ENCODE data around the gene OR2M7.
"Not testable (repeated sequence)": the region's sequence is repeated elsewhere in the genome, so short reads cannot be mapped to it uniquely, and the experiment has no call there.

OR2M7 gene, protein sequence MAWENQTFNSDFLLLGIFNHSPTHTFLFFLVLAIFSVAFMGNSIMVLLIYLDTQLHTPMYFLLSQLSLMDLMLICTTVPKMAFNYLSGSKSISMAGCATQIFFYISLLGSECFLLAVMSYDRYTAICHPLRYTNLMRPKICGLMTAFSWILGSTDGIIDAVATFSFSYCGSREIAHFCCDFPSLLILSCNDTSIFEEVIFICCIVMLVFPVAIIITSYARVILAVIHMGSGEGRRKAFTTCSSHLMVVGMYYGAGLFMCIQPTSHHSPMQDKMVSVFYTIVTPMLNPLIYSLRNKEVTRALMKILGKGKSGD

DNA sequence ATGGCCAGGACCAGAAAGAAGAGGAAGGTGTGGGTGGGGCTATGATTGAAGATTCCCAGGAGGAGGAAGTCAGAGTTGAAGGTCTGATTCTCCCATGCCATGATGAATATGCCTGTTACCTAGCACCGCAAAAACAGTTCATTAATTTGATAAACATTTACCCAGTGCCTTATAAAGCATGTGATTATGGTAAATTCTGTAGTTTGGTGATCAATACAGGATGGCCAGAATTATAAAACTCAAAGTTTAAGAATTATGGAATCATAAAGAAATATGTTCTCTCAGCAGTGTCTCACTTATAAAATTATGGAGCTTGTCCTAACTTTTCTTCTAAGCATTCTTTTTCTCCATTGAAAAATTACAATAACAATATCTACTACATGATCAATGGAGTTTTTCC, at the start of gene OR2M7:
Gene OR2M7 (minus strand): TSS at position 101 of the 400 bp plus-strand sequence. CDS start 0 bp downstream, at position 101.
- DNase-seq: no peak

DNA sequence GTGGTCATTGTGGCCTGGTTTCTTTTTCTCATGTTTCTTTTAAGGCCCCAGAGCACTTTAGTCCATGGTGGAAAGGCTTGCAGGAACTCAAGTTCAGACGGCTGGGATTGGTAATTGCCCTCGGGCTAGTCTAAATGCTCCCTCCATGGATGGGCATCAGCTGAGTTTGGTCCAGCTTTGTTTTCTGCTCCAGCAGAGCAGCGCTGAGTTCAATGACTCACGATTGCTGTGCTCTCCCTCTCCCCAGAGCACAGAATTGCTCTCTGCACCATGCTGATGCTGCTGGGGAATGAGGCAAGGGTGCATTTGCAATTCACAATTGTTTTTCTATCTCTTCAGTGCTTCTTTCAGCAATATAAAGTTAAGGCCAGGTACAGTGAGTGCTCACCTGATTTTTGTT, 49.4 kb upstream of the OR2M7 start:
- no peak for DNase-seq

DNA sequence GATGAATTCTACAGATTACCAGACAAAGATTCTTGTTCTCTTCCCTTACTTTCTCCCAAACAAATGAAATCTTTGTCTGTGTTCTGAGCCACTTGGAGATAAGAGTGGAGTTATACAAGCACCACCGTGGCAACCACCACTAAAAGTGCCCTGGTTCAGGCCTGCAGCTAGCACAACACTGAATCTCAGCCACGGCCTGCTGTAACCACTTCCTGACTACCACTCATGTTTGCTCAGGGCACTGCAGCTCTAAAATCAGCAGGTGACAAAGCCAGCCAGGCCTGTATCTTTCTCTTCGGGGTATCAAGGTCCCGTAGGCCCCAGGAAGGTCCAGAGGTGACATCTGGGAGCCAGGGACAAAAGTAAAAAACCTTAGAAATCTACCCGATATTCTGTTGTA, 48.0 kb upstream of the OR2M7 start:
- DNase-seq: no peak

DNA sequence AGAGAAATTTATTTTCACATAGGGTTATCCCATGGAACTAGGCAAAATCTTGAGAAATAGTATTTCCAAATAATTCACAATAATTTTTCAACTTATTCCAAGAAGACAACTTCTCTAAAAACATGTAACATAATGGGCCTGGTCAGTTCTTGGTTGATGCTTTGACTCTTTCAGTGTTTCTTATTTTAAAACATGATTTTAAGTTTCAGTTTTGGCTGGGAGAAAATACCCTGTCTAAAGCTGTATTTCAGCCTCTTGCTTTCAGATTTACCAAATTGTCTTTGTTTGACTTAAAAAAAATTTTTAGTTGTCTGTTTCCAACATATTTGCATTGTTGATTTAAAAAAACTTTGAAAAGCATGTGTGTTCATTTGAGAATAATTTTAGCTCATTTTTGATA, 42.2 kb upstream of the OR2M7 start:
- no peak for DNase-seq

DNA sequence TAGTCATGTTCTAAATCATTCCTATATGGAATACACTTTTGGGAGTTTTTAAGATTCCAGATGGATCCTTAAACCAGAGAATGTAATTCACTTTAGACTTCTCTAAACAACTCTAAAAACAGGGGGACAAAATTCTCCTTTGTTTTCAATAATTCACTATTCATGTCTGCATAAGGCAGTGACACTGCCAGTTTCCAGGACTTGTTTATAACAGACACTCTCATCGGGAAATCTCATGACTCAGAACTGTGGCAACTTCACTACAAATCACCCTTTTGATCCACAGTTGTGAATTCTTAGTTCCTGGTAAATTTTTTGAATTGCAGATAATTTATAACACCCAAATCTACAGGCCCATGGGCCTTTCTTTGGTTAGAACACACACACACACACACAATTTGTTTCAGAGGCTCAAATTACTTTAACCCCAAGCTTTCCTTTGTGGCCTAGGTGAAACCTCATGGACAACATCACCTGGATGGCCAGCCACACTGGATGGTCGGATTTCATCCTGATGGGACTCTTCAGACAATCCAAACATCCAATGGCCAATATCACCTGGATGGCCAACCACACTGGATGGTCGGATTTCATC, 36.9 kb upstream of the OR2M7 start, which contains the start of gene OR2T4:
Gene OR2T4 (plus strand): TSS at position 545 of the 595 bp plus-strand sequence. CDS start 0 bp downstream, at position 545.
- DNase-seq: no peak

DNA sequence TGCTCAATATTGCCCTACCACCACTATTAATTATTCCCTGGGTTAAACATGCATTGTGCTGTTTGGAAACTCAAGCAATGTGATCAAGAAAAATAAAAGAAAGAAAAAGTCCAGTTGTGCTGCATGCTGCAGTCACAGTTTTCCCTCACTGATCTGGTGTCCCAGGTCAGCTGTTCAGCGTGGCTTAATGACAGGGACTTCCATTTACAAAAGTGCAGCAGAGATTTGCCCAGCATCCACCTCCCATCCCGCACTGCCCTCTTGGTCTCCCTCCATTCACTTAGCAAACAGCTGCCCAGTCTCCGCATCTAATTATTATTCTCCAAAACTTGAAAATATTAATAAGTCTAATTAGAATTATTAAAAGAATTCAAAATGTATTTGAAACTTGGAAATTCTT, 35.0 kb upstream of the OR2M7 start:
- DNase-seq: no peak

DNA sequence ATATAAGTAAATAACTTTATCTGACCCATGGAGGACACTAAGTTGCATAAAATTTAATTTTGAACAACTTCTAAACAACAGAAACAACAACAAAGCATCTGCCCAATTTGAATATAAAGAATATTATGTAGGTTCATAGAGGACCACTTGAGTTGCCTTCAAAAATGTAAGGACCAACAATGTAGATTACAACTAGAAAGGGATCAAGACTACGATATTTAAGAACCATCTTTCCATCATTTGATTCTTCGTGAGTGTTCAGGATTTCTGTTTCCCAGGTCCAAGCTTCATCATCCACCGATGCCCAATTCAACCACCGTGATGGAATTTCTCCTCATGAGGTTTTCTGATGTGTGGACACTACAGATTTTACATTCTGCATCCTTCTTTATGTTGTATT, 24.1 kb upstream of the OR2M7 start, which contains the start of gene OR14C36:
Gene OR14C36 (plus strand): TSS at position 301 of the 400 bp plus-strand sequence. CDS start 0 bp downstream, at position 301.
- no peak for DNase-seq

DNA sequence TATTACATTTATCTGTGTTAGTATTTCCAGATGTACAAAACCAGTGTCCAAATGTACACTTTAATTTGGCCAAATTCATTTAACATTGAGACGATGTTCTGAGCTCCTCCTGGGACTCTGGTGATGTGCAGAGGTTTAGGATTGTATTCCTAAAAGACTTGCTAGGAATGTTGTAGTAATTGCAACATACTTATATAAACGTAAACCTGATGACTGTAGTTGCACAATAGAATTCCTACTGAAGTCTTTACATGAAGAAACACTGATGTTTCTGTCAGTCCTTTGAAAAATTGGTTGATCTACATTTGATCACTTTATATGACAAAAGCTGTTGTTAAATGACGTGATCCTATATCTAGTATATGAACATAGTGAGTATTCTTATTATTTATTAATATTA, 19.1 kb upstream of the OR2M7 start:
- no peak for DNase-seq

DNA sequence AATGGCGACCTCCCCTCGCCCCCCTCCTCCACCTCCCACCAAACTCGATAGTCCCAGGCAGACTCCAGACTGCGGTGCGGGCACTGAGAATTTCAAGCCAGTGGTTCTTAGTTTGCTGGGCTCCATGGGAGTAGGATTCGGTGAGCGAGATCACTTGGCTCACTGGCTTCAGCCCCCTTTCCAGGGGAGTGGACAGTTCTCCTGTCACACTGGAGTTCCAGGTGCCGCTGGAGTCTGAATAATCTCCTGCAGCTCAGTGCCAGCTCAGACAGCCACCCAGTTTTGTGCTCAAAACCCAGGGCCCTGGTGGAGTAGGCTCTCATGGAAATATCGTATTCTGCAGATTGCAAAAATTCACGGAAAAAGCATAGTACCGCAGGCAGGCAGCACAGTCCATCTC, 7.6 kb downstream of the OR2M7 start:
- DNase-seq: no peak

DNA sequence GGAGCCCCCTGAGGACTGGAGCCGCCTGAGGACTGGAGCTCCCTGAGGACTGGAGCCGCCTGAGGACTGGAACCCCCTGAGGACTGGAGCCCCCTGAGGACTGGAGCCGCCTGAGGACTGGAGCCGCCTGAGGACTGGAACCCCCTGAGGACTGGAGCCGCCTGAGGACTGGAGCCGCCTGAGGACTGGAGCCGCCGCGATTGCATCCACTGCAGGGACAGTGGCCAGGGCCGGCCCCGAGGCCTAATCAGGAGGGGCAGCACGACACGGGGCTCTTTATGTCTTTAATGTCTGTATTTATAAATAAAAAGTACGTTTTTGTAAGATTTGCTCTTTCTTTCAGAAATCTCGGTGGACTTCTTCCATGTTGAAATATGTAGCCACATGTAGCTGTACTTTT, 17.6 kb downstream of the OR2M7 start:
- DNase-seq: not testable (repeated sequence)

DNA sequence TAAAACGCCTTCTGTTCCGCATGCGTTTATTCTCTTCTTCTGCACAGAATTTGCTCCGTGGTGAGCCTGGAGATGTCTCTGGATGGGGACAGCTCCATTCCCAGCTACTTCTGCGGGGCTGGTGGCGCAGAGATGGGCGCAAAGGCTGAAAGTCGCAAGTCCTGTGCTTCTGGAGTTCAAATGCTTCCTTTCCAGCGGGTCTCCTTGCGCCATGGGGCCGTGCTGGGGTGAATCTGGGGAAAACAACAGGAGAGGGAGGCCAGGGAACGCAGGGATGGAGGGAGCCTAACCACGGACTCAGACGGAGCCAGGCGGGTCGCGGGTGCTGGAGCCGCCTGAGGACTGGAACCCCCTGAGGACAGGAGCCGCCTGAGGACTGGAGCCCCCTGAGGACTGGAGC, 18.3 kb downstream of the OR2M7 start:
- DNase-seq: no peak

DNA sequence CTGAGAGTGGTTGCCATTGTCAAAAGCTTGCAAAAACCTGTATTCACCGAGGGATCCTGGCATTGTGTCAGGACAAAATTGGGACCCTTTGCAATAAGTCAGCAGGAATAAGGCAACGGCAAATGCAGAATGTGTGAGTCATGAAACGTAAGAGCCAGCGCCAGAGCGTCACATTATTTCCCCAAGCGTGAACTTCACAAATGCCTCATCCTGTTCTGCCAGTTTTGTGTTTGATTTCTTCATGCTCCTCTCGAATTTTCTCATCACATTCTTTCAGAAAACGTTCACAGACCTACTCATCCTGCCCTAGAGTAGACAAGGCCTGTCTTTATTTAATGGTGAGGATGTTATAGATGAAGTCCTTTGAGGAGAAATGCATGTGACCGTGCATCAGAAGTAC, 18.7 kb downstream of the OR2M7 start:
- DNase-seq: not testable (repeated sequence)

DNA sequence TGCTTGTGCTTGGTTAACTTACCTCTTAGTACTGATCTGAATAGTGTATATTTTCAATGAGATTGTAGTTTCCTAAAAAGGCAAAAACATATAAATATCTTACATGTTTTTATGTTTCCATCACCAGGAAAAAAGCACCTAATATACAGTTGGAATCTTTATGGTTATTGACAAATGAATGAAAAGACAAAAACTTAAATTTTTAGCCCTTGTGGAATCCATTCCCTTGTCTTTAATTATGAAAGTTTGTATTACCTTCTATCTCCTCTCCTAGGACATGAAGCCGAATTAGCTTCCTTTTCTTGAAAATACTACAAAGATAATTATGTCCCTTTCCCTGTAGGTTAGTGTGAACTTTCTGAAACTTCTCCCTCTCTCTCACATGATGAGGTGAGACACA, 21.0 kb downstream of the OR2M7 start, which contains the start of gene OR2T12:
Gene OR2T12 (minus strand): TSS at position 101 of the 400 bp plus-strand sequence. CDS start 7,846 bp downstream, outside the sequence.
- DNase-seq: no peak

DNA sequence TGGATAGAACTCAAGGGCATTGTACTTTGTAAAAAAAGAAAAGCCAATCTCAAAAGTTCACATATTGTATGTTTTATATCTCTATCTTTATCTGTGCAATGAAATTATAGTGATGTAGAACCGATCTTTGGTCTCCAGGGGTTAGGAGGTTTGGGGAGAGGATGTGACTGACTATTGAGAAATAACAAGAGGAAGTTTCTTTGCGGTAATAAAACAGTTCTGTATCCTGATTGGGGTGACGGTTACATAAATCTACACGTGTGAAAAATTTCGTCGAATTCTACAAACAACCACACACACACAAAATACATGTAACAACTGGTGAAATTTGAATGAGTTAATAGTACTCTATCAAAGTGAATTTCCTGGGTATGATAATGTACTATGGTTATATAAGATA, 36.0 kb downstream of the OR2M7 start:
- no peak for DNase-seq

DNA sequence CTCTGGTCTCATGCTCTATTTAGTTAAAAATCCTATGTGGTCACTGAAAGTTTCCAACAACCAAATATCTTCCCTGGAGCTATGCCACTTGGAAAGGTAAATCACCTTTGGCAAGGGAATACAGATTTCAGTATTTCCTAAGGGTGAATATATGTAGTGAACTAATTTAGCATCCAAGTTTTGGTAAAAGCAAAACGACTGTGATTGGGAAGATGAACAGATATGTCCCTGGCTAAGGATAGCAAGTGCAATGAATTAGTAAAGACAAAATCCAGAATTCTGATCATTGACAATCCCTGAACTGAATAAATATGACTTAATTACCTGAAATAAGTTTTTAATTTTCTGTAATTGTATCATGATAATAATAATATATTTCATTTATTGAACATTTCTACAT, 46.5 kb downstream of the OR2M7 start, which contains the start of gene OR2T33:
Gene OR2T33 (minus strand): TSS at position 101 of the 400 bp plus-strand sequence. CDS start 4,162 bp downstream, outside the sequence.
- no peak for DNase-seq

Measured in DMS79 treated with DMSO at 0.1 percent for 48 hours (cell line).